UCSD-AML1 (cell line): Measurements from ENCODE around the gene MYO3B.
A peak's percentile ranks its signal among the peaks of the same experiment; 100 is the strongest.
"Not testable (repeated sequence)": the region's sequence is repeated elsewhere in the genome, so short reads cannot be mapped to it uniquely, and the experiment has no call there.

Source experiments
- DNase-seq: peaks from one replicate; lab custom pipeline; 2025; ENCODE audit not compliant: unreplicated experiment; lab: John Stamatoyannopoulos, UW

MYO3B gene

DNA sequence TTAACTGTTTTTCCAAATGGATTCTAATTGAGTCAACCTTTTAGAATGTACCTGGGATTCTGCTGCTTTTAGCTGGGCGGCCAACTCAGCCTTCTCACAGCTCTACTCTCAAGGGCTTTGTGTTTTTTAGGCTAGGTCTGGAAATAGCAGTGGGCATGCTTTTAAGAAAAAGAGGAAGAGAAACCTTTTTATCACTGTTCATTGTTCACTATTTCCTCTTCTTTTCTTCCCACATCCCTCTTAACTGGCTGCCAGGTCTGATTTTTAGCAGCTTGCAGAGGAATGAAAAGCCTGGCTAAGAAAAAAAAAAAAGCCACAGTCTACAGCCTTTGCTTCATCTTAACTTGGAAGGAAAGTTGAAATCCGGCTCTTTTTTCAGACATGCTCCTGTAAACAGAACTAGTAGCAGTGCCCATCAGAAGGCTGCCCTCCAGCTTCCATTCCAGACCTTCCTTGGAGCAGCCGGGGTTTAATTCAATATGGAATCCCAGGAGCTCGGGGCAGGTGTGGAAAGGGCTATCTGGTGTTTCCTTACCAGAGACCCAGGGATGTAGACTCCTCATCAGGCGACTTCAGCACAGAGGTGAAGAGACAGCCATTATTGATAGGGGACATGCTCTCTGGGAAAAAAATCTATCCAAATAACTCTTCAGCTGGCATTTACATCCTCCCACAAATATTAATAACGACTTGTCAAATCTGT, 230.7 kb downstream of the MYO3B start:
- DNase-seq = peak; percentile 27

DNA sequence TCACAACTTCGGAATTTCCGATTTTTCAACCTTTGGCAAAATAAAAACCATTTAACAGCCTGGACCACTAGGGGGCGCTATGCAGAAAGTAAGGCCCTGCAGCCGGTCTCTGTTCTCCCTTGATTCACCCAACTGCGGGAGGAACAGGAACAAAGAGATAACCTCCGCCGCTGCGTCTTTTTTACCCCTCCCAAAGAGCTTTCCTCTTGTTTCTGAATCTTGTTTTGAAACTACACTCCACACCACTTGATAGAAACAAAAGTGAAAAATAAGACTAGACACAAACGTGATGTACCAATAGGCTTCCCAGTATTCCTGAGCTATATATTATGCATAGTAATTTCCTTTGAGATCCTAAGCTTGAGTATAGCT, 231.2 kb downstream of the MYO3B start:
- peak; percentile 49 for DNase-seq

DNA sequence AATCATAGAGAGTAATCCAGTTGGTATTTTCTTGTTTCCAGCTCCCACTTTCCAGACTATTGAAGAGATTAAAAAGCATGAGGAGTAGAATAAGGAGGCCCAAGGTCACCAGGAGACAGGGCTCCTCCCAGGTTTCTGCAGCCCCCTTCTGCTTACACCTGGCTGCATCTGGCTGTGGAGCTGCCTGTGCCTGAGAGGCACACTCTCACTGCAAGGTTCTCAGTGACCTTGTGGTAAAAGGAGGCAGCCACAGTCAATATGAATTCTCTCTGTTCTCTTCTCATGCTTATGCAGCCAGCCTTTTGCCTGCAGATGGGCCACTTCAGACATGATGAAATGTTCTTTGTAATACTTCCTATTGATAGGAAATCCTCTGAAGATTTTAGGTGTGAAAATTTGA, 233.7 kb downstream of the MYO3B start:
- DNase-seq = no peak

DNA sequence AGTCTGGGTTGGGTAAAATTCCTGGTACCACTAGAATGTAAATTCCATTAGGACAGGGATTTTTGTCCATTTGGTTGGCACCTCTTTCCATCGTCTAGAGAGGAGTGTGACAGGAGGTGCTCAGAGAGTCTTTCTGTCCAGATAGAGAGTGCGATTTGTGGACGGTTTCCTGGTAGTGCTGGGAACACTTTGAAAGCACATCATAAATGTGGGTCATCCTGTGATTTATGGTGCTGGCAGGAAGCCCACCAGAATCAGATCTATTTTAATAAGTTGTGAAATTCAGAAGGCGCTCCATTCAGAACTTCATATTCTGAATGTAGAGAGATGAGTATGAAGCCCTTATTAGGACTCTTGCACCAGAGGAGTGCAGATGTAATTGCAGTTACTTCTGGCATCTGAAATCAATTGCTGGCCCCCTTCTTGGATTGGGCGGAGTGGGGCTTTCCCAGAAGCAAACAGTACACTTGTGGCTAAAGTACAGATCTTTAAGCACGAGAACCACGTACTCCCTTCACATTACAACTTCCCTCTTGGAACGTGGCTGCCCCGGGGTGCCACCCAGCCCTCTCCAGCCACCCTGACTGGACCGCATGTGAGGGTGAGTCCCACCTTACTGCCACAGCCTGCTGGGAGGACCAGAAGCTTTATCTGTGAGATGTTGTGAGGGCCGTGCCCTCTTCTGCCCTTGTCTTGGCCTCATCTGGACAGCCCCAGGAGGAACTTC, 243.2 kb downstream of the MYO3B start:
- peak; percentile 12 for DNase-seq

DNA sequence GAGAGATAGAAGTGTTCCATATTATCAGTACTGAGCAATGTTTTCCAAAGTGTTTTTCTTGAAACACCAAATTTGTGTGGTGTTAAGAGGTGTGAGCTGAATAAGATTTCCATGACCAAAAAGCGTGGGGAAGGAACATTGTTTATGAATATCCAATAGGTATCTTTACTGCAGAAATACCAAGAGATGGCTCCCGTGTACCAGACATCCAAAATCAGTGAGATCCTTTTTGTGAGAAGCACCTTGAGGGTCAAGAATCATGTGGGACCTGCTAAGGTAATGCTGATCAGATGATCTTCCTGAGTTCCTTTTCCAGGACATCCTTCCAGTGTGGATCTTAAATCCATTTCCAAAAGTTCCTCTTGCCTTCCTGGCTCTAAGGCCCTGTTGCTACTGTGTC, 246.0 kb downstream of the MYO3B start:
- DNase-seq = no peak

DNA sequence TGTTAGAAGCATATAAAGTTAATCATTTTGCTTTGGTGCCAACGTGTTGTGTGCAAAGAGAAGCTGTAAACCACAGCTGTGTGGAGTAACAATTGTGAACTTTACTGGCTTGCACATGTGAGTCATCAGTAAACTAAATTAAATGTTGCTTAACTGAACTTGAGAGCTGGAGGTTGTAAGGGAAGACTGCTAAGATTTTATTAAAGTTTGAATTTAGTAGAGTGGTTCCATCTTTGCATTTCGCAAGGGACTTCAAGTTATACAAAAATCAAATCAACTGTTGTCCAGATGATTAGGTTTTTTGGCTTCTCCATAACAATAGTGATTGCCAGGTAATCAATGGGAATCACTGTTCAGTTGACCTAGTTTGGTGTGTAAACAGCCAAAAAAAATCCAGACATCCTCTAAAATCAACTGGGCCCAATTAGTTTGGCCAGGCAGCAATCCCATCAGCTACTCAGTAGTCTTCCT, 247.4 kb downstream of the MYO3B start:
- DNase-seq = no peak

DNA sequence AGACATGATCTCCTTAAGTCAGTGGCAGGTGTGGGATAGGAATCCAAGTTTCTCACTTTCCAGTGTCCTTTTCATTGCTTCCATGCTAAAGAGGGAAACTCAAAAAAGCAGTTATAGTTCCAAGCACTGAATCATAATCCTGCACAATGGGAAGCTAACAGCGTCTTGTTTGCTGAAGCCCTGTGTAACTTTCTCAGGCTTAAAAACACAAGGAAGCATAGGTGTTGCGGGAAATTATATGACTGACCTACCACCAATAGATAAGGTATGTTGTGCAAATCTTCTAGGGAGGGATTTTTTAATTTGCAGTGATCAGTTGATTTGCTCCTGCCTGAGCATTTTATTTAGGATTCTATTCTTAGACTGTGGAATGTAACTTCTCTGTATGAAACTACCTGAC, 250.9 kb downstream of the MYO3B start:
- DNase-seq = no peak

DNA sequence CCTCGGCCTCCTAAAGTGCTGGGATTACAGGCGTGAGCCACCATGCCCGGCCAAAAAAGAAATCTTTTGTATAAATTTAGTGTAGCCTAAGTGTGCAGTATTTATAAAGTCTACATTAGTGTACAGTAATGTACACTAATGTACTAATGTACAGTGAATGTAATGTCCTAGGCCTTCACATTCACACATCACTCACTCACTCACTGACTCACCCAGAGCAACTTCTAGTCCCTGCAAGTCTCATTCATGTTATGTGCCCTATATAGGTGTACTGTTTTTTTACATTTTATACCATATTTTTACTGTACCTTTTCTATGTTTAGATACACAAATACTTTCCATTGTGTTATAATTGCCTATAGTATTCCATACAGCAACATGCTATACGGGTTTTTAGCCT, 254.9 kb downstream of the MYO3B start:
- DNase-seq = no peak

DNA sequence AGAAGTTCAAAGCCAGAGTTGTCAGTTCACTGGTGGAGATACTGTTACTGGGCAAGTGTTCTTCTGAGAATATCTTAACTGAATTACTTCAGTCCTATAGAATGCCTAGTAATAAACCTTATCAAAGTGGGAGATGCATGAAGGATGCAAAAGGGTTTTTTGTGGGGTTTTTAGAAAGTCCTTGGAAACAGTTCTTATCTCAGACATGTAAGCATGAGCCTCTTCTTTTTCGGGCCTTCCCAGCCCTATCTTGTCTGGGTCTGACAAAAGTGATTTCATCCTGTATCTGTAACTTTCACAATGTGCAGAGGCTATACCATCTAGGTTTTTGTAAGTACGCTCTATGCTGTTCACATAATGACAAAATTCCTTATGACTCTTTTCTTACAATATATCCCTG, 255.5 kb downstream of the MYO3B start:
- no peak for DNase-seq

DNA sequence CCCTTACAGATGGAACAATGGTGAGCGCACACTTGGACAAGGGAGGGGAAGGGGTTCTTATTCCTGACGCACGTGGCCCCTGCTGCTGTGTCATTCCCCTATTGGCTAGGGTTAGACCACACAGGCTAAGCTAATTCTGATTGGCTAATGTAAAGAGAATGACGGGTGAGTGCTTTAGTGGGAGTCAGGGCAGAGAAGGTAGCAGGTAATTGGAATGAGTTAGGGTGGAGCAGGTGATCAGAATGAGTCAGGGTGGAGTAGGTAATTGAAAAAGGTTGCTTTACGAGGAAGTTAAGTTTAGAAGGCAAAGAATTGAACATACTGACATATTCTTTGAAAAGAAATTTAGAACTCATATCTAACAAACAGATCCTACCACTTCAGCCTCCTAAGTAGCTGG, 256.4 kb downstream of the MYO3B start:
- not testable (repeated sequence) for DNase-seq

DNA sequence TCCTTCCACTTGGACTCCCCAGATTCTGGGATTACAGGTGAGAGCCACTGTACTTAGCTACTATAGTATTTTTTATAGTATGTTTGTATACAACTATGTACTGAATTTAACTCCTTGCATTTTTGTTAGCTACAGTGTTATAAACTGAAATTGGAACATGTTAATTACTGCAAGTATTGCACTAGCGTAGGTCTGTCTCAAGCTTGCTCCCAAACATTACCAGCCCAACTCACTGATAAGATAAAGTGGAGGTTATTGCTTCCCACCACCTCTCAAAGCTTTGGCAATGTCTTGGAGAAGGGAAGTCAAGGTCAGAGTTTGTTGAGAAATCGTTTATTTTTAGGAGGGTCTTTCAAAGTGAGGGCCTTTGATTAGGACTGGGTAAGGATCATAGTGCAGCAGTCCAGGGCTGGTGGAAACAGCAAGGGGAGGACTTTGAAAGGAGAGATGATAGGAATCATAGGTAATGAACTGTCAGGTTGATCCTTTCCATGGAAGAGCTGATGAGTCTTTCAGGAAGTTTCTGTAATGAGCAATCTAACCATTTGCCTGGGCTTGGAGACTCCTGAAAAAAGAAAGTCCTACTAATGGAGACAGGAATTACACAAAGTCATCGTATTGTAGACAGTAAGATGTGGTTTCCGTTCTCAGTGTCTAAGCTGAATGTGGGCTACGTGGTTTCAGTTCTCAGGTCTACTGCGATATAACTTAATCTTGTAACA, 257.1 kb downstream of the MYO3B start:
- DNase-seq = no peak

DNA sequence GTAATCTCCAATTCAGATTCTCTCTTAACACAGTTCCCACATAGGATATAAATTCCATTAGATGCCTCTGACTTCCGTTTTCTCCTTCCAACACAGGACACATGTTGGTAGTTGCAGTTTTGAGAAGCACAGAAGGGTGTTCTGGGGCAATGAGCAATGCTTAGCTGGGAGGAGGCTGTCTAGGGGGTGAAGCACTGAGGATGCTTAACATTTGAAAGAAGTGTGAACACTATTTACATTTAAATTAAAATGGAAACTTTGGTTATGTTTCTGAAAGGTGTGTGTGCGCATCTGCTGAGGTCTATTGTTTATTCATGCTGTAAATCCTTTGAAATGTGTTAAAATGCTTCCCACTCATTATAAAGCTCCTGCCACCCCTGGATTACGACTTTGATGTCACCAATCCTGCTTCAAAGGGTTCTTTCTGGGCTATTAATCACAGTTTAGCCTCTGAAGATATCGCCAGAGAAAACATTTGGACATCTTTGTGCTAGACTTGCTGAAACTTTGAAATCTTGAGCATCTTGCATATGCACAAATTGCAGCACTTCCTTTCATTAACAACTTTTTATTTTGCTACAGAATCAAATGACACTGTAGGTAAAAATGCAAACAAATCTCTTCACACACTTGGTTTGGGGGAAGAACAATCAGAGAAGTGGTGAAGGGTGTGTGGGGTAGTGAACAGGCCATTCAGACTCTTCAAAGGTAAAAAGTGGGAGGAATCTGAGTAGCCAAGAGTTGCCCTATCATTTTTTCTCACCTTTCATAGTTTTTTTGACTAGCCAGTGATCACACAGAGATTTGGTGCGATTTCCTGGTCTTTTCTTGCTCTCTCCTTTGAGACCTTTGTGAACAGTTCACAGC, 258.4 kb downstream of the MYO3B start:
- no peak for DNase-seq

DNA sequence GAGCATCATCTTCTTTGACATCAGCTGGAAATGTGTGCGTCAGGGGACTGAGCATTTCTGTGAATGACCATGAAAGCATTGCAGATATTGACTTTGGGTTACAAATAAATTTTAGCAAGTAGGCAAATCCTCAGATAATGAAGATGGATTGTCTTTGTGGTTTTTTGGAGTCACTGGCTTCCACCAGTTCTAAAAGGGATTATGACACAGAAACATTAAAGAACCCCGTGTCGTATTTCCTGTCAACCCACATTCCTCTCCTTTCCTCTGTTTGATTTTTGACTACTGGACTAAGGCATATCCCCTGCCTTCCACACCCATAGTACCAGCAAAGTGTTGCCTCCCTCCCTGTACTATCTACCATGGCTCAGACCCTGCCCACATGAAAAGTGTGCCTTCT, 268.1 kb downstream of the MYO3B start:
- DNase-seq = no peak

DNA sequence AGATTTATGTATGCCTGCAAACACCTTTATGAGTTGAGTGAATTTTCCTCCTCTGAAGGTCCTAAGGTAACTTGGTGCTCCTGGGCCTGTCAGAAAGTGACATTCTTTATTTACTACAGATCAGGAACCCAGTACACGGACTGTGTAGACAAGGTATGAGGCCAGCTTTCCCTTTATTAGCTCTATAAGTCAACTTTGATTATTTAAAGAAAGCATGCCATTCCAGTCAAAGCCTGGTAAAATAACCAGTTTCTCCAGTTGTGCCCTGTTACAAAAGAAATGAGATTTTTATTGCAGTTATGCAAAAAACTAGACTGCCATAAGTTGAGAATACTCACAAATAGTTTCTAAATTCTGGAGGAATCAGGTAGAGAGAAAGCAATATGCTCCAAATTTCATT, 271.1 kb downstream of the MYO3B start:
- DNase-seq = no peak

DNA sequence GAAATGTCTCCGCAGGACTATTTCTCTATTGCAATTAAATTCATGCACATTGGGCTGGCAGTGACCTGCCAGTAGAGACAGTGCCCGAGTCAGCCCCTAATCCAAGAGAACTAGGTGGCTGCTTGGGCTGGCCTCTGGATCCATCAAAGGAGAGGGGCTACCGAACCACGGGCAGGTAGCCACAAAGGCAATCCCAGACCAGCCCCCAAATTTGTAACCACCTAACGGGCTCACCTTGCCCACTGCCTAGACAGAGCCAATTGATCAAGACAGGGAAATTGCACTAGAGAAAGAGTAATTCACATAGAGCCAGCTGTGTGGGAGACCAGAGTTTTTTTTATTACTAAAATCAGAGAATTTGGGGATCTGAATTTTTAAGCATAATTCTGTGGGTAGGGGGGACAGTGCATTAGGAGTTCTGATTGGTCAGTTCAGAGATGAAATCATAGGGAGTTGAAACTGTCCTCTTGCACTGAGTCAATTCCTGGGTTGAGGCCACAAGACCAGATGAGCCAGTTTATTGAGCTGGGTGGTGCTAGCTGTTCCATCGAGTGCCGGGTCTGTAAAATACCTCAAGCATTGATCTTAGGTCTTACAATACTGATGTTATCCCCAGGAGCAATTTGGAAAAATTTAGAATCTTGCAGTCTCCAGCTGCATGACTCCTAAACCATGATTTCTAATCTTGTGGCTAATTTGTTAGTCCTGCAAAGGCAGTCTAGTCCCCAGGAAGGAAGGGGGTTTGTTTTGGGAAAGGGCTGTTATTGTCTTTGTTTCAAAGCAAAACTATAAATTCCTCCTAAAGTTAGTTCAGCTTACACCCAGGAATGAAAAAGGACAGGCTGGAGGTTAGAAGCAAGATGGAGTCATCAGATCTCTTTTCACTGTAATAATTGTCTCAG, 276.8 kb downstream of the MYO3B start:
- DNase-seq = no peak

DNA sequence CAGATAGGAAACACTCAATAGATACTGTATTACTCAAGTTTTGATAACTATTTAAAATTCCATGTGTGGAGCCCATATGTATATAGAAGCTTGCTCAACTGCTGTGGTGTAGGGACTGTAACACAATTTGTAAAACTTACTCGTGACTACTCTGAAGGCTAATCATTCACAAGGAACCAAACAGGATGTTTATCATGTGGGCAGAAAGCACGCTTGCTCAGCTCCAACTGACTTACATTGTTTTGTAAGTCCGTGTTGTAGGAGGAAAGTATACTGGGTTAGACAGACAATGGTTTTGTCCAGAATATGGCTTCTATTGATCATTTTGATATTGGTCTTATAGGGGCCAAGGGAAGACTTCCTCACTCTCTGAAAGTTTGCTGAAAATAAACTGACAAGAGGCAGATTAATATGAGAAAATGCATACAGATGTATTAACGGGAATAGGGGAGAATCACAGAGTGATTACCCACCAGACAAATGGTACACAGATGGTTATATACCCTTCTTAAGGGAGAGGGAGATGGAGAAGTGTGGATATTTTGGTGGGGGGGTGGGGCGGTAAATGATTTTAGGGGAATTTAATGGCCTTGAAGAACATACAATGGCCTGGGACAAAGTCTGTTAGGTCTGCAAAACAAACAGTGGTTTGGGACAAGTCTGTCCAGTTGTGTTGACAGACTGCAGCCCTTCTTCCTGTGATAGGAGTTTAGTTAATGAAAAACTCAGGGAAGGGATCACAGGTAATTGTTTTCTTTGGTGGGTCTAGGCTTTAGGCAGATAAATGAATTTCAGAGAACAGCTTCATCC, 277.9 kb downstream of the MYO3B start:
- DNase-seq = no peak

DNA sequence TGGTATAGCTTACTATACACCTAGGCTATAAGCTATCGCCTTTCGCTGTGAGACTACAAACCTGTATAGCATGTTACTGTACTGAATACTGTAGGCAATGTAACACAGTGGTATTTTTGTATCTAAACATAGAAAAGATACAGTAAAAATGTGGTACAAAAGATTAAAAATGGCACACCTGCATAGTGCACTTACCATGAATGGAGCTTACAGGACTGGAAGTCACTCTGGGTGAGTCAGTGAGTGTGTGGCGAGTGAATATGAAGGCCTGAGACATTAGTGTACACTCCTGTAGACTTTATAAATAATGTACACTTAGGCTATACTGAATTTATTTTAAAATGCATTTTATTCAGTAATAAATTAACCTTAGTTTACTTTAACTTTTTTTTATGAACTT, 279.0 kb downstream of the MYO3B start:
- DNase-seq = no peak

DNA sequence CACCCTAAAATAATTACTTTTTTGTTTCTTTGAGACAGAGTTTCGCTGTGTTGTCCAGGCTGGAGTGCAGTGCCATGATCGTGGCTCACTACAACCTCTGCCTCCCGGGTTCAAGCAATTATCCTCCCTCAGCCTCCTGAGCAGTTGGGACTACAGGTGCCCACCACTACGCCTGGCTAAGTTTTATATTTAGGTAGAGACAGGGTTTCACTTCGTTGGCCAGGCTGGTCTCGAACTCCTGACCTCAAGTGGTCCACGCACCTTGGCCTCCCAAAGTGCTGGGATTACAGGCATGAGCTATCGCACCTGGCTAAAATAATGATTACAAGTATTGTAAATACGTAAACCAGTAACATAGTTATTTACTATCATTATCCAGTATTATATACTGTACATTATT, 279.8 kb downstream of the MYO3B start:
- no peak for DNase-seq

DNA sequence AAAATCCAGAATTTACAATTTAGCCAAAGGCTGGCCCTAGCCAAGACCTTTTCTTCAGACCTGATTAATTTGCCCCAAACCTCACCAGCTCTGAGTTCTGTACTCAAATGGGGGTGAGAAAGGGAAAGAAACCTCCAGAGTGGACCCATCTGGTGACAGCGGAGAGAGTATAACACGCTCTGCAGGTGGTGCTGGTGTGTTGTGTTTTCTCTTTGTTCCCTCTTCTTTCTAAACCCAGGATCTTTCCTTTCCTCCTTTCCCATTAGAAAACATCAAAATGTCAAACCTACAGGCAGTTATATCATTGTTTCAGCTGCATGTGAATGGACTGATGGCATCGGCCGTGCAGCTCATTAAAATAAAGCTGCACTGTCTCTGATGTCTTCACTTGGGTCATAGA, 283.9 kb downstream of the MYO3B start:
- DNase-seq = no peak
